ENCODE data around the gene NDUFB8.
"Not testable (repeated sequence)": the region's sequence is repeated elsewhere in the genome, so short reads cannot be mapped to it uniquely, and the experiment has no call there.

The NDUFB8 gene

GRCh38 chr10:100529475-100530298, at the start of gene NDUFB8:
NDUFB8 (minus strand) TSS chr10:100529871; CDS start chr10:100529851, 20 bp downstream.
- no peaks in the 10 kb centered on the region for H3K9me3 Mint-ChIP-seq
- H3K4me3 Mint-ChIP-seq, result peak within 1 kb of the TSS; percentile 92
- DNase-seq (ENCODE audit: low spot score in 2 of 2) (peak; percentile 78 to 80), ATAC-seq (replicated peaks; ENCODE audit: extremely low read depth, poor library complexity, severe bottlenecking) (peak; percentile 81)
- H3K36me3 Mint-ChIP-seq (ENCODE audit: insufficient read depth), result peaks cover 31% of the 10 kb centered on the region
- H3K27me3 Mint-ChIP-seq, result no peaks in the 10 kb centered on the region
- peaks cover 31% of the 10 kb centered on the region for H3K4me1 Mint-ChIP-seq
- H3K27ac Mint-ChIP-seq (ENCODE audit: low read depth), result peak within 1 kb of the TSS; percentile 97

- DNase-seq (ENCODE audit: low spot score in 2 of 2) (no peak), ATAC-seq (replicated peaks; ENCODE audit: extremely low read depth, poor library complexity, severe bottlenecking) (no peak)
- Mint-ChIP-seq H3K4me3 (no peak overlapping the region), H3K36me3 (ENCODE audit: insufficient read depth) (no peaks in the 10 kb centered on the region), H3K27me3 (peaks cover 60% of the 10 kb centered on the region), H3K9me3 (no peaks in the 10 kb centered on the region), H3K27ac (ENCODE audit: low read depth) (no peak overlapping the region), H3K4me1 (no peaks in the 10 kb centered on the region)
Measured at GRCh38 chr10:100576282-100576635, 46.6 kb upstream of the NDUFB8 start.

- no peak overlapping the region for H3K27ac Mint-ChIP-seq (ENCODE audit: low read depth)
- H3K36me3 Mint-ChIP-seq (ENCODE audit: insufficient read depth), result no peaks in the 10 kb centered on the region
- ATAC-seq (replicated peaks; ENCODE audit: extremely low read depth, poor library complexity, severe bottlenecking) (no peak), DNase-seq (ENCODE audit: low spot score in 2 of 2) (no peak)
- no peaks in the 10 kb centered on the region for H3K9me3 Mint-ChIP-seq
- H3K4me3 Mint-ChIP-seq, result no peak overlapping the region
- H3K4me1 Mint-ChIP-seq, result no peaks in the 10 kb centered on the region
- H3K27me3 Mint-ChIP-seq, result peaks cover 60% of the 10 kb centered on the region
Measured at GRCh38 chr10:100575585-100576281, 46.1 kb upstream of the NDUFB8 start.

- H3K27me3 Mint-ChIP-seq, result peaks cover 60% of the 10 kb centered on the region
- not testable (repeated sequence) for H3K36me3 Mint-ChIP-seq (ENCODE audit: insufficient read depth); DNase-seq (ENCODE audit: low spot score in 2 of 2); H3K4me3 Mint-ChIP-seq; H3K9me3 Mint-ChIP-seq; H3K27ac Mint-ChIP-seq (ENCODE audit: low read depth); H3K4me1 Mint-ChIP-seq; ATAC-seq (replicated peaks; ENCODE audit: extremely low read depth, poor library complexity, severe bottlenecking)
Measured at GRCh38 chr10:100575146-100575545, 45.5 kb upstream of the NDUFB8 start.

- no peaks in the 10 kb centered on the region for H3K4me1 Mint-ChIP-seq
- H3K27ac Mint-ChIP-seq (ENCODE audit: low read depth), result no peak overlapping the region
- H3K4me3 Mint-ChIP-seq, result no peak overlapping the region
- no peak for ATAC-seq (replicated peaks; ENCODE audit: extremely low read depth, poor library complexity, severe bottlenecking)
- peaks cover 32% of the 10 kb centered on the region for H3K27me3 Mint-ChIP-seq
- H3K36me3 Mint-ChIP-seq (ENCODE audit: insufficient read depth), result no peaks in the 10 kb centered on the region
- no peaks in the 10 kb centered on the region for H3K9me3 Mint-ChIP-seq
- DNase-seq (ENCODE audit: low spot score in 2 of 2), result no peak
Measured at GRCh38 chr10:100571084-100571856, 41.6 kb upstream of the NDUFB8 start.

GRCh38 chr10:100570506-100570905, 40.8 kb upstream of the NDUFB8 start:
- Mint-ChIP-seq H3K27ac (ENCODE audit: low read depth) (no peak overlapping the region), H3K9me3 (no peaks in the 10 kb centered on the region), H3K27me3 (peaks cover 24% of the 10 kb centered on the region), H3K4me3 (no peak overlapping the region), H3K36me3 (ENCODE audit: insufficient read depth) (no peaks in the 10 kb centered on the region), H3K4me1 (no peaks in the 10 kb centered on the region)
- DNase-seq (ENCODE audit: low spot score in 2 of 2), result no peak
- ATAC-seq (replicated peaks; ENCODE audit: extremely low read depth, poor library complexity, severe bottlenecking), result no peak

- ATAC-seq (replicated peaks; ENCODE audit: extremely low read depth, poor library complexity, severe bottlenecking), result no peak
- no peaks in the 10 kb centered on the region for H3K36me3 Mint-ChIP-seq (ENCODE audit: insufficient read depth)
- H3K4me1 Mint-ChIP-seq, result no peaks in the 10 kb centered on the region
- H3K27me3 Mint-ChIP-seq, result peaks cover 20% of the 10 kb centered on the region
- DNase-seq (ENCODE audit: low spot score in 2 of 2), result no peak
- H3K27ac Mint-ChIP-seq (ENCODE audit: low read depth), result no peak overlapping the region
- H3K9me3 Mint-ChIP-seq, result no peaks in the 10 kb centered on the region
- no peak overlapping the region for H3K4me3 Mint-ChIP-seq
Measured at GRCh38 chr10:100569687-100570481, 40.2 kb upstream of the NDUFB8 start.

GRCh38 chr10:100568912-100569311, 39.2 kb upstream of the NDUFB8 start:
- H3K9me3 Mint-ChIP-seq, result no peaks in the 10 kb centered on the region
- H3K27me3 Mint-ChIP-seq, result peaks cover 14% of the 10 kb centered on the region
- DNase-seq (ENCODE audit: low spot score in 2 of 2) (no peak), ATAC-seq (replicated peaks; ENCODE audit: extremely low read depth, poor library complexity, severe bottlenecking) (no peak)
- H3K4me3 Mint-ChIP-seq, result no peak overlapping the region
- H3K36me3 Mint-ChIP-seq (ENCODE audit: insufficient read depth), result no peaks in the 10 kb centered on the region
- no peaks in the 10 kb centered on the region for H3K4me1 Mint-ChIP-seq
- H3K27ac Mint-ChIP-seq (ENCODE audit: low read depth), result no peak overlapping the region

GRCh38 chr10:100567826-100568225, 38.2 kb upstream of the NDUFB8 start:
- H3K27ac Mint-ChIP-seq (ENCODE audit: low read depth), result no peak overlapping the region
- peaks cover 3% of the 10 kb centered on the region for H3K27me3 Mint-ChIP-seq
- DNase-seq (ENCODE audit: low spot score in 2 of 2), result no peak
- H3K4me1 Mint-ChIP-seq, result peaks cover 4% of the 10 kb centered on the region
- H3K4me3 Mint-ChIP-seq, result no peak overlapping the region
- H3K36me3 Mint-ChIP-seq (ENCODE audit: insufficient read depth), result peaks cover 1% of the 10 kb centered on the region
- H3K9me3 Mint-ChIP-seq, result no peaks in the 10 kb centered on the region
- ATAC-seq (replicated peaks; ENCODE audit: extremely low read depth, poor library complexity, severe bottlenecking), result no peak

GRCh38 chr10:100567249-100567648, 37.6 kb upstream of the NDUFB8 start:
- H3K27me3 Mint-ChIP-seq, result no peaks in the 10 kb centered on the region
- peaks cover 1% of the 10 kb centered on the region for H3K36me3 Mint-ChIP-seq (ENCODE audit: insufficient read depth)
- ATAC-seq (replicated peaks; ENCODE audit: extremely low read depth, poor library complexity, severe bottlenecking), result no peak

GRCh38 chr10:100566561-100566960, 36.9 kb upstream of the NDUFB8 start:
- Mint-ChIP-seq H3K4me3 (no peak overlapping the region), H3K27me3 (no peaks in the 10 kb centered on the region), H3K36me3 (ENCODE audit: insufficient read depth) (peaks cover 1% of the 10 kb centered on the region), H3K27ac (ENCODE audit: low read depth) (no peak overlapping the region), H3K9me3 (no peaks in the 10 kb centered on the region), H3K4me1 (peaks cover 5% of the 10 kb centered on the region)
- DNase-seq (ENCODE audit: low spot score in 2 of 2) (no peak), ATAC-seq (replicated peaks; ENCODE audit: extremely low read depth, poor library complexity, severe bottlenecking) (no peak)

More at GRCh38 chr10:100567249-100567648, 37.6 kb upstream of the NDUFB8 start:
- DNase-seq (ENCODE audit: low spot score in 2 of 2), result no peak
- H3K4me1 Mint-ChIP-seq, result peaks cover 5% of the 10 kb centered on the region
- no peaks in the 10 kb centered on the region for H3K9me3 Mint-ChIP-seq
- no peak overlapping the region for H3K4me3 Mint-ChIP-seq
- H3K27ac Mint-ChIP-seq (ENCODE audit: low read depth), result no peak overlapping the region
